AG09309 (cell line): ENCODE data around the gene CAMKK1.
A peak's percentile ranks its signal among the peaks of the same experiment; 100 is the strongest.
"Not testable (repeated sequence)": the region's sequence is repeated elsewhere in the genome, so short reads cannot be mapped to it uniquely, and the experiment has no call there.

Experiments used
- DNase-seq: peaks from one replicate; pipeline ENCODE4 v3.0.0-alpha.2; 2010; ENCODE audit warnings: low read depth
- H3K4me3 ChIP-seq: 2 replicates; pipeline ENCODE4 v1.5.1; 2011; ENCODE audit warnings: mild to moderate bottlenecking, low read depth, low read length, moderate library complexity; ENCODE audit not compliant: control insufficient read depth
- TF ChIP-seq, protein P1 (sequence below): IDR thresholded peaks from 2 replicates; pipeline ENCODE4 v1.5.1; 2011; ENCODE audit warnings: mild to moderate bottlenecking, low read depth, low read length, inconsistent platforms; ENCODE audit not compliant: insufficient read depth, control insufficient read depth; ENCODE audit errors: missing control alignments

Gene CAMKK1

DNA sequence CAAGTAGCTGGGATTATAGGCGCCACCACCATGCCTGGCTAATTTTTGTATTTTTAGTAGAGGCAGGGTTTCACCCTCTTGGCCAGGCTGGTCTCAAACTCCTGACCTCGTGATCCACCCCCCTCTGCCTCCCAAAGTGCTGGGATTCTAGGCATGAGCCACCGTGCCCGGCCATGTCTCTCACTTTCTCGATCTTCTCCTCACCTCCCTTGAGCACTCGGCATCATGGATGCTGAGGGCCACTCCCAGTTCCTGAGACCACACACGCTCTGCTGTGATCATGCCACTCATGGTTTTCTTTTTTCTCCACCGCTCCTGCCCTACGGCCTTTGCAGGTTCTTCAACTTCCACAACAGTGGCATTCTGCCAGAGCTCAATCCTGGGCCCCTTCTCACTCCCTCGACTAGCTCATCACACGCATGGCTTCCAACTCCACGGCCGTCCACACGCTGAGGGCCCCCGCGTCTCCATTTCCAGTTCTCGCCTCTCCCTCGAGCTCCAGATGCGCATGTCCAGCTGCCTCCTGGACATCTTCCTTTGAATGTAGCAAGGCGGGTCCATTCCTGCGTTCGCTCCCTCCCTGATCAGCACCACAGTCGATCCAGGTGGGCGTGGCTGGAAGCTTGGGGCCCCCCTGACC is 41.3 kb downstream of the CAMKK1 start:
- H3K4me3 ChIP-seq: no peak overlapping the region
- TF ChIP-seq, protein P1, sequence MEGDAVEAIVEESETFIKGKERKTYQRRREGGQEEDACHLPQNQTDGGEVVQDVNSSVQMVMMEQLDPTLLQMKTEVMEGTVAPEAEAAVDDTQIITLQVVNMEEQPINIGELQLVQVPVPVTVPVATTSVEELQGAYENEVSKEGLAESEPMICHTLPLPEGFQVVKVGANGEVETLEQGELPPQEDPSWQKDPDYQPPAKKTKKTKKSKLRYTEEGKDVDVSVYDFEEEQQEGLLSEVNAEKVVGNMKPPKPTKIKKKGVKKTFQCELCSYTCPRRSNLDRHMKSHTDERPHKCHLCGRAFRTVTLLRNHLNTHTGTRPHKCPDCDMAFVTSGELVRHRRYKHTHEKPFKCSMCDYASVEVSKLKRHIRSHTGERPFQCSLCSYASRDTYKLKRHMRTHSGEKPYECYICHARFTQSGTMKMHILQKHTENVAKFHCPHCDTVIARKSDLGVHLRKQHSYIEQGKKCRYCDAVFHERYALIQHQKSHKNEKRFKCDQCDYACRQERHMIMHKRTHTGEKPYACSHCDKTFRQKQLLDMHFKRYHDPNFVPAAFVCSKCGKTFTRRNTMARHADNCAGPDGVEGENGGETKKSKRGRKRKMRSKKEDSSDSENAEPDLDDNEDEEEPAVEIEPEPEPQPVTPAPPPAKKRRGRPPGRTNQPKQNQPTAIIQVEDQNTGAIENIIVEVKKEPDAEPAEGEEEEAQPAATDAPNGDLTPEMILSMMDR: no peak
- DNase-seq: no peak

DNA sequence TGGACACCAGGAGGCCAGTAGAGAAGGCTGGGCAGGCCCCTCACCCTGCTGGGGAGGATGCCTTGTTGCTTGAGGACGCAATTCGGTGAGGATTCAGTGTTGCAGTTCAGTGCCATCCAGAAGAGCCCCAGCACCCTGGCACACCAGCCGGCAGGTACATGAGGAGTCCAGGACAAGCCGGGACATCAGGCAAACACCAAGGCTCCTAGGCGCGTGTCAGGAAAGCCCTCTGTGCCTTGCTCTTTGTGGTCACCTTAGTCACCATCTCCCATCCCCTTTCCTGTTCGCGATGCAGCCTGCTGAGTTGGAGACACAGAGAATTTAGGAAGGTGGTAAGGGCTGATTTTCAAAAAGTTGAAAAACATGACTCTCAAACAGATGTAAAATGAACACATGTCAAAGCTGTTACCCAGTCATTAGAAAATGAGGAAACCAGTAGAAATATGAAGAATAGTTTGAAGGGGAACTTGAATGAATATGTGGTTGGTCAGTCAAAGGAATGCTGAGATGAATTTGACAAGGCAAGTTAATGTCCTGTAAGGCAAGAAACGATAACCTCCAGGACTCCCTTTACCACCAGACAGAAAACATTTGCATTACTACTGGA is 44.5 kb downstream of the CAMKK1 start:
- no peak overlapping the region for H3K4me3 ChIP-seq
- TF ChIP-seq, protein P1: no peak
- DNase-seq: no peak

DNA sequence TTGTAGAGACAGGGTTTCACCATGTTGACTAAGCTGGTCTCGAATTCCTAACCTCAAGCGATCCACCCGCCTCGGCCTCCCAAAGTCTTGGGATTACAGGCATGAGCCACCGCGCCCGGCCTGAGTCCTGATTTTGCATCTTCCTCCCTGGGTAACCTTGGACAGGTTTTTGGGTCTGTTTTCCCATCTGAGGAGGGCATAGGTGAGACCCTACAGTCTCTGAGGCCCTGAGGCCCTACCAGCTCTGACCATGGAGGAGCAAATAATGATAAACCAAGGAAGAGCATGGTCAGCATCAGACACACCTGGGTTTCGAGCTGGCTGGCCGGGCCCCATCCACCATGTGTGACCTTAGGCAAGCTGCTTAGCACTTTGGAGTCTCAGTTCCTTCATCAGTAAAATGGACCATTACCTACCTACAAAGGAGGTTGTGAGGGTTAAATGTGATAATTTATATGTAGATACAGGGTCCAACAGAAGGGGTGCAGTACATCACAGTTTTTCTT is 45.6 kb downstream of the CAMKK1 start:
- H3K4me3 ChIP-seq: no peak overlapping the region
- TF ChIP-seq, protein P1: no peak
- no peak for DNase-seq

DNA sequence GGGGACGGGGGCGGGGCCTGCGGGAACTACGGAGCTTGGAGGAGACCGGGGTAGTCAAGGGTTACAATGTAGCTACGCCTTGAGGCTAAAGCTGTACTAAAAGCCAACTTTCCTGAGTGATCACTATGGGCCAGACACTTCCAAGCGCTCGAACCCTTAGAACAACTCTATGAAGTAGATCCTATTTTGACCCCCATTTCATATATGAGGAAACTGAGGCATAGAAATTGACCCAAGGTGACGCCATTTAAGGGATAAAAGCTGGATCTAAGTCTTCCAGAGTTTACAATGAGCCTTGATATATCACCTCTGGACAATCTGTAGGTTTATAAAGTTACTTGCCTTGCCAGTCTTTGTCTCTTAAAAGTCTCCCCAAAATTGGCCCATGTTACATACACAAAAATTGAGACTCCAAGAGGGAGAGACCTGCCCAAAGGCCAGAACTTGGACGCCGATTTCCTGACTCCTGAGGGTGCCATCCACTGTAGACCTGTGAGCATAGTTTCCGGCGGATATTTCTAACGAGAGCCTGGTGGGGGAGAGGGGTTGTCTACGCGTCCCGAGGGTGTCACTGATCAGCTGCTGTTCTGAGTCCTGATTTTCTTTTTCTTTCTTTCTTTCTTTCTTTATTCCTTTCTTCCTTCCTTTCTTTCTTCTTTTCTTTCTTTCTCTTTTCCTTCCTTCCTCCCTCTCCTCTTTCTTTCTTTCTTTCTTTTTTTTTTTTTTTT is 46.3 kb downstream of the CAMKK1 start:
- TF ChIP-seq, protein P1: no peak
- no peak overlapping the region for H3K4me3 ChIP-seq
- DNase-seq: no peak

DNA sequence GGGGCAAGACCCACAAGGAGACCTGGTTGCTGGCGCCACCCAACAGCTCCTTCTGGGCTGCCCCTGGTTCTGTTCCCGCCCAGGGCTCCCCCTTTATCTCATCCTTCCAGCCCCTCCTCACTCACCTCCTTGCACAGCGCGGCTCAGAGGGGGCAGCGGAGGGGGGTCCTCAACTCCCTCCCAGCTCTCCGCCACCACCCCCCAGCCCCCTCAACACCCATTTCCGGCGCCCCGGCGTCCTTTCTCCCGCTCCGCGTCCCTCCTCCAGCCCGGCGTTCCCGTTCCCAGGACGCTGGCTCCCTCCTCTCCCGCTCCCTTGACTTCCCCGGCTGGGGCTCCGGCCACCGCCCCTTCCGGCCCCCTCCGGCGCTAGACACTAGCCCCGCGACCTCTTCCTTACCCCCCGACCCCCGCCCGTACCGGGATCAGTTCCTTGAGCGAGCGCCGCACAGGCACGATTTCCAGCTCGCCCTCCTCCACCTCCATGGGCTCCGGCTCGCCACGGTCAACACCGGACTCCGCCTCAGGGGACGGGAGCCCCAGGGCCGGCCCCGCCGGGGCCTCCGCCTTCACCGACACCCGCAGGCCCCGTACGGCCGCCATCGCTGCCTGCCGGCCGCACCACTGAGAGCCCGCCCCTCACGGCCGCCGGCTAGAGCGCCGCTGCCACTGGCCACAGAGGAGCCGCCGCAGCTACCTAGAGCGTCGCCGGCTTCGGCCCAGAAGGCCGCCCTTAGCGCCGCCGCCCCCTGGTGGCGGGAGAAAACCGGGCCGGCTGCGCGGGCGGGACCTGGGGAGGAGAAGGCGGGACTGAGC is 47.0 kb downstream of the CAMKK1 start, which contains the start of gene NCBP3:
TSS of gene NCBP3 (minus strand) at position 626 of the 816 bp plus-strand sequence. CDS start at position 603, 23 bp downstream.
- TF ChIP-seq, protein P1: peak; percentile 77
- DNase-seq: peak; percentile 67
- peak within 1 kb of the TSS; percentile 73 for H3K4me3 ChIP-seq

DNA sequence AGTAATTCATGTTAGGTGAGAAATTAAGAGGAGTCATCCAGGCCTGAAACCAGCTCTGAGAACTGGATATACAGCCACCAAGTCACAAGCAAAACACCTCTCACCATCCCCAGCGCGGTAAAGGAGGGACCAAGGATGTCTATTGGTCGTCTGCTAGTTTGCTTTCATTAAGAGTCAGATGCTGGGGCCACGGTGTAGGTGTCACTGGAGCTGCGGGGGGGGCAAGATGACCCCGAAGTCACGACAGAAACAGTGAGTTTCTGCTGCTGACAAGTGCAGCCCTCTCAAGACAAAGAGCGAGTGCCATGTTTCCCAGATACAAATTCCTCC is 47.6 kb downstream of the CAMKK1 start:
- DNase-seq: no peak
- H3K4me3 ChIP-seq: peak overlapping the region; percentile 73
- TF ChIP-seq, protein P1: no peak

DNA sequence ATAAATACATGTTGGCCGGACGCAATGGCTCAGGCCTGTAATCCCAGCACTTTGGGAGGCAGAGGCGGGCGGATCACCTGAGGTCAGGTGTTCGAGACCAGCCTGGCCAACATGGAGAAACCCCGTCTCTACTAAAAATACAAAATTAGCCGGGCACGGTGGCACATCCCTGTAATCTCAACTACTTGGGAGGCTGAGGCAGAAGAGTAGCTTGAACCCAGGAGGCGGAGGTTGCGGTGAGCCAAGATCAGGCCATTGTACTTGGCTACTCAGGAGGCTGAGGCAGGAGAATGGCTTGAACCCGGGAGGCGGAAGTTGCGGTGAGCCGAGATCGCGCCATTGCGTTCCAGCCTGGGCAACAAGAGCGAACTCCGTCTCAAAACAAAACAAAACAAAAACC is 48.3 kb downstream of the CAMKK1 start:
- H3K4me3 ChIP-seq: not testable (repeated sequence)

More for the DNA sequence above, 48.3 kb downstream of the CAMKK1 start:
- DNase-seq: not testable (repeated sequence)
